Ishikawa (cell line): ENCODE data around the gene MC2R.

Experiments
- CEBPB ChIP-seq: IDR thresholded peaks from 2 replicates; pipeline ENCODE4 v1.6.1; 2012
- CREB1 ChIP-seq: IDR thresholded peaks from 2 replicates; pipeline ENCODE4 v1.6.1; 2012; ENCODE audit warnings: low read depth
- EGR1 ChIP-seq: IDR thresholded peaks from 2 replicates; pipeline ENCODE4 v1.6.1; 2012
- EP300 ChIP-seq: IDR thresholded peaks from 2 replicates; pipeline ENCODE4 v1.6.1; 2012; ENCODE audit warnings: borderline replicate concordance
- FOXM1 ChIP-seq: IDR thresholded peaks from 2 replicates; pipeline ENCODE4 v1.6.1; 2012; ENCODE audit warnings: low read depth, borderline replicate concordance
- NFIC ChIP-seq: IDR thresholded peaks from 2 replicates; pipeline ENCODE4 v1.6.1; 2012
- RAD21 ChIP-seq: IDR thresholded peaks from 2 replicates; pipeline ENCODE4 v1.6.1; 2012; ENCODE audit warnings: low read depth
- TAF1 ChIP-seq: IDR thresholded peaks from 2 replicates; pipeline ENCODE4 v1.6.1; 2012; ENCODE audit warnings: low read depth, mild to moderate bottlenecking
- TCF12 ChIP-seq: IDR thresholded peaks from 2 replicates; pipeline ENCODE4 v1.6.1; 2012; ENCODE audit warnings: low read depth
- TEAD4 ChIP-seq: IDR thresholded peaks from 2 replicates; pipeline ENCODE4 v1.6.1; 2012
- YY1 ChIP-seq: IDR thresholded peaks from 2 replicates; pipeline ENCODE4 v1.6.1; 2012; ENCODE audit warnings: low read depth
- TF ChIP-seq, protein P1 (sequence below): IDR thresholded peaks from 2 replicates; pipeline ENCODE4 v1.6.1; 2012
- TF ChIP-seq, protein P2 (sequence below): IDR thresholded peaks from 2 replicates; pipeline ENCODE4 v1.6.1; 2012; ENCODE audit warnings: low read depth, mild to moderate bottlenecking
- TF ChIP-seq, protein P3 (sequence below): IDR thresholded peaks from 2 replicates; pipeline ENCODE4 v1.6.1; 2012

DNA sequence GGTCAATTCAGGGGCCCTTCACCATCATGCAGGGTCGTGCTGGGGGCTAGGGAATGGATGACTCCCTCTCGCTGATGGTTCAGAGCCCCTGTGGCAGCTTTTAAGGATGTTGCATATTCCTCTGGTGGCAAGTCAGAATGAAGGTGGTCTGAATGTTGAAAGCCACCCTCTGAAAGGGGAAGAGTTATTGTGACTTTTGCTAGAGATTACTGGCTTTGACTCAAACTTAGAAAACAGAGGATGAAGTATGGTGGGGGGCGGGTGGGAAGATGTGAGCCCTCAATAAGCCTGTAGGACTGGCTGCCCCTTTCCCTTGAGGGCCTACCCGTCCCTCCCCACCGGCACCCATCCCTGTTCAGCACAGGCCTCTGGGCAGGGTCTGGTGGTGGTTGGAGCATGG, 23.2 kb downstream of the MC2R start:
- TF ChIP-seq, protein P1, sequence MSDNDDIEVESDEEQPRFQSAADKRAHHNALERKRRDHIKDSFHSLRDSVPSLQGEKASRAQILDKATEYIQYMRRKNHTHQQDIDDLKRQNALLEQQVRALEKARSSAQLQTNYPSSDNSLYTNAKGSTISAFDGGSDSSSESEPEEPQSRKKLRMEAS, result no peak
- TF ChIP-seq, protein P2, sequence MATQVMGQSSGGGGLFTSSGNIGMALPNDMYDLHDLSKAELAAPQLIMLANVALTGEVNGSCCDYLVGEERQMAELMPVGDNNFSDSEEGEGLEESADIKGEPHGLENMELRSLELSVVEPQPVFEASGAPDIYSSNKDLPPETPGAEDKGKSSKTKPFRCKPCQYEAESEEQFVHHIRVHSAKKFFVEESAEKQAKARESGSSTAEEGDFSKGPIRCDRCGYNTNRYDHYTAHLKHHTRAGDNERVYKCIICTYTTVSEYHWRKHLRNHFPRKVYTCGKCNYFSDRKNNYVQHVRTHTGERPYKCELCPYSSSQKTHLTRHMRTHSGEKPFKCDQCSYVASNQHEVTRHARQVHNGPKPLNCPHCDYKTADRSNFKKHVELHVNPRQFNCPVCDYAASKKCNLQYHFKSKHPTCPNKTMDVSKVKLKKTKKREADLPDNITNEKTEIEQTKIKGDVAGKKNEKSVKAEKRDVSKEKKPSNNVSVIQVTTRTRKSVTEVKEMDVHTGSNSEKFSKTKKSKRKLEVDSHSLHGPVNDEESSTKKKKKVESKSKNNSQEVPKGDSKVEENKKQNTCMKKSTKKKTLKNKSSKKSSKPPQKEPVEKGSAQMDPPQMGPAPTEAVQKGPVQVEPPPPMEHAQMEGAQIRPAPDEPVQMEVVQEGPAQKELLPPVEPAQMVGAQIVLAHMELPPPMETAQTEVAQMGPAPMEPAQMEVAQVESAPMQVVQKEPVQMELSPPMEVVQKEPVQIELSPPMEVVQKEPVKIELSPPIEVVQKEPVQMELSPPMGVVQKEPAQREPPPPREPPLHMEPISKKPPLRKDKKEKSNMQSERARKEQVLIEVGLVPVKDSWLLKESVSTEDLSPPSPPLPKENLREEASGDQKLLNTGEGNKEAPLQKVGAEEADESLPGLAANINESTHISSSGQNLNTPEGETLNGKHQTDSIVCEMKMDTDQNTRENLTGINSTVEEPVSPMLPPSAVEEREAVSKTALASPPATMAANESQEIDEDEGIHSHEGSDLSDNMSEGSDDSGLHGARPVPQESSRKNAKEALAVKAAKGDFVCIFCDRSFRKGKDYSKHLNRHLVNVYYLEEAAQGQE, result no peak
- TF ChIP-seq RAD21, result no peak
- no peak for TF ChIP-seq CREB1
- no peak for TF ChIP-seq FOXM1
- TF ChIP-seq, protein P3, sequence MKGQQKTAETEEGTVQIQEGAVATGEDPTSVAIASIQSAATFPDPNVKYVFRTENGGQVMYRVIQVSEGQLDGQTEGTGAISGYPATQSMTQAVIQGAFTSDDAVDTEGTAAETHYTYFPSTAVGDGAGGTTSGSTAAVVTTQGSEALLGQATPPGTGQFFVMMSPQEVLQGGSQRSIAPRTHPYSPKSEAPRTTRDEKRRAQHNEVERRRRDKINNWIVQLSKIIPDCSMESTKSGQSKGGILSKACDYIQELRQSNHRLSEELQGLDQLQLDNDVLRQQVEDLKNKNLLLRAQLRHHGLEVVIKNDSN, result no peak
- TF ChIP-seq YY1, result no peak
- TF ChIP-seq EP300, result no peak
- no peak for TF ChIP-seq NFIC
- no peak for TF ChIP-seq EGR1
- TF ChIP-seq TEAD4, result no peak
- no peak for TF ChIP-seq TAF1
- no peak for TF ChIP-seq CEBPB
- no peak for TF ChIP-seq TCF12
